ENCODE data around the gene RUBCN. TPM values are rescaled to one million over a fixed set of nuclear protein-coding genes. Genes with fewer than 3 reads are reported as not detected.
A peak's percentile ranks its signal among the peaks of the same experiment; 100 is the strongest.

The RUBCN gene
- total and polyA plus RNA-seq, 11 donors = 14.9 to 53.4 (median 36.9) TPM

- no peaks in the 10 kb centered on the region for H3K27me3 ChIP-seq
- WGBS, 4 donors = 26 to 51% (median 34%) methylated on average over 4 of the region's 4 CpGs
- no peak for ATAC-seq
- peaks cover 0 to 8% (median 0%) of the 10 kb centered on the region in 12 donors for H3K9me3 ChIP-seq
- peak overlapping the region in 1 of 12 donors; percentile 92 for H3K4me3 ChIP-seq
- H3K27ac ChIP-seq = peak overlapping the region in 11 of 12 donors; percentile 11 to 99 (median 95)
- intact Hi-C loops (cut with DNase I) = loop anchor here in 3 of 10 donors (5.0 kb wide), 1 partner anchor 35 kb away; no protein-coding TSS in a partner anchor
- DNase-seq = no peak
- no peak for TF ChIP-seq POLR2A (IDR thresholded peaks at IDR 0.05)
- H3K4me1 ChIP-seq = peaks cover 2 to 38% (median 22%) of the 10 kb centered on the region in 12 donors
- peaks cover 0 to 6% (median 0%) of the 10 kb centered on the region in 9 donors for H3K36me3 ChIP-seq
These were observed 10.1 kb upstream of the RUBCN start for GRCh38 chr3:197746801-197747237.

GRCh38 chr3:197746209-197746608 is 9.5 kb upstream of the RUBCN start:
- no peaks in the 10 kb centered on the region for H3K27me3 ChIP-seq
- H3K36me3 ChIP-seq = peaks cover 0 to 6% (median 0%) of the 10 kb centered on the region in 9 donors
- no peak overlapping the region for H3K4me3 ChIP-seq
- TF ChIP-seq CTCF (IDR thresholded peaks at IDR 0.05) (no peak), POLR2A (IDR thresholded peaks at IDR 0.05) (no peak)
- WGBS, 4 donors = 63 to 79% (median 71%) methylated on average over 3 of the region's 3 CpGs
- H3K4me1 ChIP-seq = peaks cover 0 to 32% (median 17%) of the 10 kb centered on the region in 12 donors
- intact Hi-C loops (cut with DNase I) = loop anchor here in 3 of 10 donors (5.0 kb wide), 1 partner anchor 34 kb away; no protein-coding TSS in a partner anchor
- H3K9me3 ChIP-seq = peaks cover 0 to 8% (median 0%) of the 10 kb centered on the region in 12 donors
- DNase-seq (no peak), ATAC-seq (no peak)
- H3K27ac ChIP-seq = peak overlapping the region in 11 of 12 donors; percentile 11 to 99 (median 66)

GRCh38 chr3:197742787-197743186 is 6.1 kb upstream of the RUBCN start:
- TF ChIP-seq POLR2A (IDR thresholded peaks at IDR 0.05) = no peak
- no peak for TF ChIP-seq CTCF (IDR thresholded peaks at IDR 0.05)
- intact Hi-C loops (cut with DNase I) = no loop called here
- Histone ChIP-seq H3K27ac (no peak overlapping the region), H3K36me3 (peaks cover 0 to 6% (median 0%) of the 10 kb centered on the region in 9 donors), H3K27me3 (no peaks in the 10 kb centered on the region), H3K4me1 (peaks cover 0 to 20% (median 9%) of the 10 kb centered on the region in 12 donors), H3K4me3 (no peak overlapping the region), H3K9me3 (peaks cover 0 to 8% (median 0%) of the 10 kb centered on the region in 12 donors)
- 89 to 95% (median 91%) methylated on average over 3 of the region's 3 CpGs for WGBS, 4 donors
- DNase-seq (no peak), ATAC-seq (no peak)

GRCh38 chr3:197737749-197738462 is 1.2 kb upstream of the RUBCN start:
- Histone ChIP-seq H3K4me1 (peaks cover 4 to 34% (median 17%) of the 10 kb centered on the region in 12 donors), H3K36me3 (peaks cover 0 to 8% (median 0%) of the 10 kb centered on the region in 9 donors), H3K4me3 (peak overlapping the region in 10 of 12 donors; percentile 84 to 99 (median 90)), H3K27ac (peak overlapping the region in 9 of 12 donors; percentile 47 to 94 (median 90)), H3K9me3 (no peaks in the 10 kb centered on the region), H3K27me3 (no peaks in the 10 kb centered on the region)
- DNase-seq (no peak), ATAC-seq (no peak)
- intact Hi-C loops (cut with DNase I) = loop anchor here in 1 of 10 donors (2.0 kb wide), 1 partner anchor 25 kb away; no protein-coding TSS in a partner anchor
- 64 to 74% (median 70%) methylated on average over 11 of the region's 11 CpGs for WGBS, 4 donors
- TF ChIP-seq CTCF (IDR thresholded peaks at IDR 0.05) (no peak), POLR2A (IDR thresholded peaks at IDR 0.05) (no peak)

Data from heart left ventricle (tissue), 16 donors.